Prostate gland (tissue), 2 donors: Measurements from ENCODE around the gene NDUFA13. TPM values are rescaled to one million over a fixed set of nuclear protein-coding genes. Genes with fewer than 3 reads are reported as not detected.

ENCODE experiments used
- DNase-seq: peaks from one replicate; pipeline ENCODE4 v3.0.0-alpha.2; 2019; ENCODE audit warnings: low spot score
- H3K27ac ChIP-seq, 2 donors: fragments of 200-600 bp; sonication (generic); 2 replicates each; pipeline ENCODE4 v1.5.1; 2017 to 2019
- H3K27me3 ChIP-seq: fragments of 200-600 bp; sonication (generic); replicated peaks from 2 replicates; pipeline ENCODE4 v1.5.1; 2019; ENCODE audit not compliant: insufficient read depth
- H3K36me3 ChIP-seq, 2 donors: fragments of 200-600 bp; sonication (generic); 1 replicate in 1 of 2; 2 replicates in 1 of 2; pipeline versions ENCODE4 v1.5.1 to v1.8.1; 2017 to 2019
- H3K4me1 ChIP-seq: fragments of 200-600 bp; sonication (generic); replicated peaks from 2 replicates; pipeline ENCODE4 v1.5.1; 2019
- H3K4me3 ChIP-seq, 2 donors: fragments of 200-600 bp; sonication (generic); 2 replicates each; pipeline ENCODE4 v1.5.1; 2017 to 2019
- H3K9me3 ChIP-seq: fragments of 200-600 bp; sonication (generic); 2 replicates; pipeline ENCODE4 v1.5.1; 2017
- CTCF ChIP-seq, 4 experiments: fragments of 200-600 bp in 2 of 4; fragments of 450-650 bp in 2 of 4; sonication (generic) in 2 of 4; IDR thresholded peaks; 1 replicate in 3 of 4; 2 replicates in 1 of 4; pipeline ENCODE4 v1.5.1; 2016 to 2019; ENCODE audit warnings: antibody characterized with exemption in 4 of 4, mild to moderate bottlenecking in 2 of 4, moderate library complexity in 2 of 4
- POLR2A ChIP-seq: fragments of 450-650 bp; IDR thresholded peaks from one replicate; pipeline ENCODE4 v1.6.1; 2016; ENCODE audit warnings: antibody characterized with exemption, mild to moderate bottlenecking
- POLR2AphosphoS5 ChIP-seq: sonication (generic); formaldehyde crosslinking; IDR thresholded peaks from one replicate; pipeline ENCODE4 v1.6.1; 2017; ENCODE audit warnings: antibody characterized with exemption
- WGBS: methylation state at CpG from one replicate; pipeline ENCODE4 v1.1.5; 2018; 5-methylcytosine and 5-hydroxymethylcytosine counted together
- intact Hi-C: fragments of 100-400 bp; cut with DNase I; formaldehyde crosslinking; loops from one replicate; pipeline ENCODE4 v1.14.2; 2022
- total RNA-seq, 2 donors: library from RNA; depleted of rRNA; stranded (reverse); fragments of >200 nt; gene quantifications; one replicate each; pipeline ENCODE4 v1.1.0, GENCODE V29; 2016

NDUFA13 gene
- total RNA-seq, 2 donors from 2014 or later, result 46.0 to 57.4 TPM

GRCh38 chr19:19534556-19535265, 18.7 kb downstream of the NDUFA13 start:
- no peaks in the 10 kb centered on the region for H3K27me3 ChIP-seq
- no peak overlapping the region for H3K27ac ChIP-seq
- WGBS, result 67% methylated on average over 27 of the region's 27 CpGs
- no peak for TF ChIP-seq POLR2A
- TF ChIP-seq CTCF (IDR thresholded peaks at IDR 0.05), result no peak
- no peak for TF ChIP-seq POLR2AphosphoS5
- no peaks in the 10 kb centered on the region for H3K9me3 ChIP-seq
- H3K4me1 ChIP-seq, result peaks cover 3% of the 10 kb centered on the region
- H3K4me3 ChIP-seq, result no peak overlapping the region
- no peak for DNase-seq
- intact Hi-C loops, result loop anchor here (5.0 kb wide), 1 partner anchor 423 kb away; no protein-coding TSS in a partner anchor
- H3K36me3 ChIP-seq, result no peaks in the 10 kb centered on the region

GRCh38 chr19:19535311-19536191, 19.5 kb downstream of the NDUFA13 start:
- peaks cover 3% of the 10 kb centered on the region for H3K4me1 ChIP-seq
- H3K27ac ChIP-seq, result no peak overlapping the region
- H3K27me3 ChIP-seq, result no peaks in the 10 kb centered on the region
- intact Hi-C loops, result no loop called here
- DNase-seq, result no peak
- H3K4me3 ChIP-seq, result no peak overlapping the region
- 95% methylated on average over 19 of the region's 34 CpGs for WGBS
- no peaks in the 10 kb centered on the region for H3K36me3 ChIP-seq
- H3K9me3 ChIP-seq, result no peaks in the 10 kb centered on the region
- TF ChIP-seq POLR2A (no peak), POLR2AphosphoS5 (no peak), CTCF (IDR thresholded peaks at IDR 0.05) (no peak)

- peaks cover 8% of the 10 kb centered on the region for H3K4me1 ChIP-seq
- H3K9me3 ChIP-seq, result no peaks in the 10 kb centered on the region
- TF ChIP-seq POLR2A, result no peak
- no peak for TF ChIP-seq CTCF (IDR thresholded peaks at IDR 0.05)
- no peak for TF ChIP-seq POLR2AphosphoS5
- DNase-seq, result no peak
- peaks cover 6% of the 10 kb centered on the region for H3K27me3 ChIP-seq
- 33% methylated on average over 54 of the region's 59 CpGs for WGBS
- intact Hi-C loops, result no loop called here
- H3K4me3 ChIP-seq, result peak overlapping the region; percentile 15 to 27
- H3K36me3 ChIP-seq, result no peaks in the 10 kb centered on the region
- H3K27ac ChIP-seq, result no peak overlapping the region
Observed at GRCh38 chr19:19537075-19538048, 21.3 kb downstream of the NDUFA13 start.

- intact Hi-C loops, result no loop called here
Observed at GRCh38 chr19:19538061-19538784, 22.2 kb downstream of the NDUFA13 start, which contains the start of gene CILP2. CILP2 (plus strand) TSS chr19:19538265; CDS start chr19:19538350, 85 bp downstream.

More at GRCh38 chr19:19538061-19538784, 22.2 kb downstream of the NDUFA13 start, which contains the start of gene CILP2:
- Histone ChIP-seq H3K4me3 (peak within 1 kb of the TSS; percentile 15 to 27), H3K9me3 (no peaks in the 10 kb centered on the region), H3K27ac (no peak within 1 kb of the TSS), H3K4me1 (peaks cover 8% of the 10 kb centered on the region), H3K27me3 (peaks cover 6% of the 10 kb centered on the region), H3K36me3 (no peaks in the 10 kb centered on the region)
- WGBS, result 2% methylated on average over 54 of the region's 56 CpGs
- TF ChIP-seq POLR2A (no peak), POLR2AphosphoS5 (no peak), CTCF (IDR thresholded peaks at IDR 0.05) (no peak)
- no peak for DNase-seq
